GM19372 (cell line): ENCODE data around the gene RFTN1.

Experiments used
- ATAC-seq: cut with Tn5 transposase; IDR thresholded peaks from one replicate; pipeline ENCODE4 v1.9.1; 2021; ENCODE audit warnings: mild to moderate bottlenecking, low read depth, moderate library complexity; ENCODE audit not compliant: unreplicated experiment

RFTN1 gene

GRCh38 chr3:16413321-16413720 lies 100.2 kb downstream of the RFTN1 start:
- ATAC-seq = no peak

GRCh38 chr3:16412192-16412800 lies 101.2 kb downstream of the RFTN1 start:
- ATAC-seq = no peak

DNA sequence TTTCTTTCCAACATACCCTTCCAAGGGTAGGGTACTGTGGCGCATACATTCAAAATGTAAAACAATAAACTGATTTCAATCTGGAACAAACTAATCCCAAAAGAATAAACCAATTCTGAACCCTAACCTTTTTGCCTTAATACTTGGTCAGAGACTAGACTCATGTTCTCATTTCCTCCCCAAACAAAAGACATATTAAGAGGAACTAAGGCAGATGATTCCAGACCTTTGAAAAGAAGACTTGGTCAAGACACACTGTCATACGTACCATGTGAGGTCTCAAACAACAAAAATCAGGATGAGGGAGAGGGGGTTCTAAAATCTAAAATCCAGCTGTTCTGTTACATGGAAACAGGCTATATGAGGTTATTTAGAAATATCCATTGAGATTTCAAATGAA lies 102.1 kb downstream of the RFTN1 start:
- no peak for ATAC-seq

GRCh38 chr3:16410659-16411058 lies 102.8 kb downstream of the RFTN1 start:
- ATAC-seq = no peak

GRCh38 chr3:16409032-16409431 lies 104.5 kb downstream of the RFTN1 start:
- ATAC-seq = no peak

GRCh38 chr3:16407366-16407765 lies 106.1 kb downstream of the RFTN1 start:
- no peak for ATAC-seq

DNA sequence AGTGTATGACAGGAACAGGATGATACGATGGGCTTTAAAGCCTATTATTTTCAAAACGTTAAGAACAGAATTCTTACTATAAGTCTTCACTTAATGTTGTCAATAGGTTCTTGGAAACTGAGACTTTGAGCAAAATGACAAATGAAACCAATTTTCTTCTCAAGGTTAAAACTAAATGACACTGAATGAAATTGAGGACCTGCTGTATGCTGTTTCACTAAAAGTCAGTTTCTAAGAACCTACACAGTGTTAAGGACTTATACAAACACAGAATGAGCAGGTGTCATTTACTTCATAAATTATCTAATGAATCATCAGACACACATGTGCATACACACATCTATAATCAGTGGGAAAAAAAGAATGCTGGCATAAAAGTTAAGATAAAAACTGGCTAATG lies 106.9 kb downstream of the RFTN1 start:
- ATAC-seq = no peak

DNA sequence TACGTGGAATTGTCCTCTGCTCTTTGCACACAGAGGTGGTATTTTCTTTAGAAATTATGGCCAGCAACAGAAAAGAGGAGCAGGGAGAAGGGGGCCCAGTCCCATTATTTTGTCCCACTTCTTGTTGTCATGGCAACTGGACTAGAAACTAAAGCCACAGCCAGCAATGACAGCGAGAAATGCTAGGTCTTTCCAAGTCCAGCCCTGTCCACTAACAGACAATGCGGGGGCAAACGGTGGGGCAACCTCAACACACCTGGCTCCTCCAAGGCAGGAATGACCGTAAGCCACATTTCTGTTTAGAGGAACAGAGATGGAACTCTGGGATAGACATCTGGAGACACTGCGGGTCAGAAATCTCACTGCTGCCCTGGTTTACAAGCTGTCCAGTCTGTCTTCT lies 107.3 kb downstream of the RFTN1 start:
- ATAC-seq = no peak

- ATAC-seq = no peak
Measured at GRCh38 chr3:16404349-16404895, 109.1 kb downstream of the RFTN1 start.

- ATAC-seq = no peak
Measured at GRCh38 chr3:16402451-16402850, 111.0 kb downstream of the RFTN1 start.

DNA sequence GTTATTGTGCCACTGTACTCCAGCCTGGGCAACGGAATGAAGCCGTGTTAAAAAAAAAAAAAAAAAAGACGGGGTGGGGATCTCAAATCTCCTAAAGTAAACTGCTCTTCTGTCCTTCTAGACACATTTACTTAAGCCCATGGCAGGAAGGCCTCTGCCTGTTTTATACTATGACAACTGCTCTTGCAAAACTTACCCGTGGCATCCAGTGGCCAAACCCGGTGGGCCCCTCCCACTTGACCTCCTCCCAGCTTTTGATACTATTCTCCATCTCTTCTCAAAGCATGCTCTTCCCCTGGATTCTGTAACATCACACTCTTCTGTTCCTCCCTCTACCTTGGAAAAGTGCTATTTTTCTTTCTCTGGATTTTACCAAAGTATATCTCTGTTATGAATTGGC lies 112.2 kb downstream of the RFTN1 start:
- no peak for ATAC-seq

GRCh38 chr3:16400106-16400931 lies 113.2 kb downstream of the RFTN1 start:
- no peak for ATAC-seq

GRCh38 chr3:16399473-16399872 lies 114.0 kb downstream of the RFTN1 start:
- ATAC-seq = no peak

DNA sequence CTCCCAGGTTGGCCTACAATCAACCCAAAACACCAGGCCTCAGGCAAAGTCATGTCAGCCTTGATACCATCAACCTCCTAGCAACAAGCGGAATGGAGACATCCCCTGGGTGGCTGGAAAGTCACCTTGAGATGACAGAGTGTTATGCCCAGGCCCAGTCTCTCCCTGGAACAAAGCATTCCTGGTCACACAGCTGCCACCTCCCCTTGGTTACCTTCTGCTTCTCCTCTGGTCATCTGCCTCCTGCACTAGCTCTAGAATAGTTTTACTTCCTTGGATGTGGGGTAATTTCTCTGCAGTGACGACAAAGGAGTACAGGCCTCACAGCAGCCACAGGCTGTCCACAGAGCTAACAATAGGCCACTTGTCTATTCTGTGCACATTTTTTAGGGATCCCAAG lies 114.9 kb downstream of the RFTN1 start:
- no peak for ATAC-seq

DNA sequence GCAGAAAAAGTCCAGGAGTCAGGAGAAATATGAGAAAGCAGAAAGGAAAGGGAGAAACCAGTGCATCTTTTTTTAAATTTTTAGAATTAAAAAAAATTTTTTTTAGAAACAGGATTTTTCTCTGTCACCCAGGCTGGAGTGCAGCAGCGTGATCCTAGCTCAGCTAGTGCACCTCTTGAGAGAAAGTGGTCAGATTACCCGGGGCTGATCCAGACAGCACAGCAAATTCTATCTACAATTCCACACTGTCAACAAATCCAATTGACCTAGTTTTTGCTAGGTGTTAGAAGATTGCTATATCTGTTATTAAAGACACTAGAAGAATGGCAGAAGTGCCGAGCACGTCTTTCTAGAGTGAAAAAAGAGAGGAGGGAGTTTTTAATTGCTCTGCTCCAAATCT lies 117.3 kb downstream of the RFTN1 start:
- no peak for ATAC-seq

GRCh38 chr3:16395212-16395611 lies 118.3 kb downstream of the RFTN1 start:
- no peak for ATAC-seq

DNA sequence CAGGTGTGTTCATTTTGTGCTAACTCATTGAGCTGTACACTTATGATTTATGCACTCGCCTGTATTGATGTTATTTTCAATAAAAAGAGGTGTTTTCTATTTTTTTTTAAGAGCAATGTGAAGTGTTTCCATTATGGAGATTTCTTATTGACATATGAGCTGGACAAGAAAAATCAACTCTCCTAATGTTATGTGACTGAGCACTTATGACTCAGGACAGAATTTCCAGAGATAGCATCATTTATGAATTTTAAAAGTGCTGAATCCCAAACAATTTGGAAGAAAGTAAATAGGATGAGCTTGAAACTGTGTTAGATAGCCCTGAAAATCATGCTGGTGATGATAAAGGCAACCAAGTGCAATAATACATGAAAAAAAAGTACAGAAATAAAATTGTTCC lies 118.9 kb downstream of the RFTN1 start:
- ATAC-seq = no peak

DNA sequence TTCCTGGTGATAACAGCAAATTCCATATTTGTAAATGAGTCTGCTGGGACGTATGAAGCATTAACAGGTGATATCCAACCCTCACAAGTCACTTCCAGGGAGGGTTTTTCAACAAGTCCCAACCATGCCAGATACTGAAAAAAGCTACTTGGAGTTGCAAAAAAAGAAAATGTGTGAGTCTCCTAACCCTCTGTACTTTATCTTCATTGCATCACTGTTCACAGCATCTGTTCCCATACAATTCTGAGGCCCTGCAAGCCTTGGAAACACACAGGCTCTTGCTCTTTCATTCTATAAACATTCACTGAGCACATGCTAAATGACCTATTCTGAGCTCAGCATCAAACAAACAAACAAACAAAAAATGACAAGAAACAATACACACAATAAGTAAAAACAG lies 120.8 kb downstream of the RFTN1 start:
- ATAC-seq = no peak

DNA sequence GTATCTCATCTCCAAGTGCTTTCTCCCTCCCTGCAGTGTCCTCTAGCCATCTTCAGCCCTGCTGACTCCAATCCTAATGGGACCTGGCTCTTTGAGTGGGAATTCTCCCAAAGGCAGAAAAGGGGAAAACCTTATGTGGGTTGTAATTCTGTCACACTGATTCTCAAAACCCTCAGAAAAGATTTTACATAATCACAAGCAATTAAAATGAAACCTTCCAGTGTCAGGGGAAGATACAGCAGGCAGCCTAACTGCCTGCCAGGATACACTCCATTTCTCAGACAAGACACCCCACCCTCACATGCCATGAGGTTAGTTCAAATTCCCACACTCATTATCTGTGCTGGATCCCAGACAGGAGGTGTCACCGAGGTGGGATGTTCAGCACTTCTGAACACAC lies 121.4 kb downstream of the RFTN1 start:
- no peak for ATAC-seq

DNA sequence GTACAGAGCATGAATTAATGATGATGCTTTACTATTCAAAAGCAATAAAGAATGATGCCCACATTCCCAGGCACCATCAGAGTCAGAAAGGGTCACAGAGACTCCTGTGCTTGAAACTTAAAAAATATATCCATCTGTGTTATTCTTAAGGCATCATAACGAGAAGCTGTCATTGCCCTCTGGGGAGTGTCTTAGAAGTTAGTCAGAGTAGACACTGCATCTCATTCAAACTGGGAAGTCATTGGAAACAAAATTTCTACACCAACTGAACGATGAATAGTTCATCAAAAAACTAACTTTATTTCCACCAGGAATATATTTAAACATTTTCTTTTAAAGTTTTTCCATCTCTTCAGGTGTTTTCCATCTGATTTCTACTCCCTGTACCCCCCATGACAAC lies 122.9 kb downstream of the RFTN1 start:
- no peak for ATAC-seq

GRCh38 chr3:16388850-16389441 lies 124.6 kb downstream of the RFTN1 start:
- no peak for ATAC-seq

- ATAC-seq = no peak
Measured at GRCh38 chr3:16386561-16386960, 126.9 kb downstream of the RFTN1 start.
